GM18499 (cell line): ENCODE measurements around the gene TPSG1.
"Not testable (repeated sequence)": the region's sequence is repeated elsewhere in the genome, so short reads cannot be mapped to it uniquely, and the experiment has no call there.

Experiments used
- ATAC-seq: cut with Tn5 transposase; IDR thresholded peaks from one replicate; pipeline ENCODE4 v1.9.1; 2021; ENCODE audit warnings: moderate number of reproducible peaks; ENCODE audit not compliant: insufficient read depth, unreplicated experiment

TPSG1 gene

GRCh38 chr16:1257561-1258224, 32.6 kb upstream of the TPSG1 start:
- no peak for ATAC-seq

DNA sequence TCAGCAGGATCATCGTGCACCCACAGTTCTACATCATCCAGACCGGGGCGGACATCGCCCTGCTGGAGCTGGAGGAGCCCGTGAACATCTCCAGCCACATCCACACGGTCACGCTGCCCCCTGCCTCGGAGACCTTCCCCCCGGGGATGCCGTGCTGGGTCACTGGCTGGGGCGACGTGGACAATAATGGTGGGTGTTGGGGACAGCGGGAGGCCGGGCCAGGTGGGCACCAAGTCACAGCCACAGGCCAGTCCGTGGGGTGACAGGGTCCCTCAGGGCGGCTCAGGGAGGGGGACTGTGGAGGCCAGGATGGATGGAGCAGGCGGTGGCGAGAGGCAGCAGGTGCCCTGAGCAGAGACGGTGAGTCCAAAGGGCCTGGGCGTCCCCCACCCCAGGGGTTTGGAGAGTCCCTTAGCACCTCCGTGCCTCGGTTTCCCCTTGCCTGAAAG, 31.8 kb upstream of the TPSG1 start:
- no peak for ATAC-seq

GRCh38 chr16:1256296-1256873, 31.3 kb upstream of the TPSG1 start:
- ATAC-seq, result not testable (repeated sequence)

GRCh38 chr16:1255276-1256122, 30.4 kb upstream of the TPSG1 start, which contains the start of gene TPSD1:
TPSD1 (plus strand) TSS chr16:1256069; CDS start chr16:1256281, 212 bp downstream.
- not testable (repeated sequence) for ATAC-seq

DNA sequence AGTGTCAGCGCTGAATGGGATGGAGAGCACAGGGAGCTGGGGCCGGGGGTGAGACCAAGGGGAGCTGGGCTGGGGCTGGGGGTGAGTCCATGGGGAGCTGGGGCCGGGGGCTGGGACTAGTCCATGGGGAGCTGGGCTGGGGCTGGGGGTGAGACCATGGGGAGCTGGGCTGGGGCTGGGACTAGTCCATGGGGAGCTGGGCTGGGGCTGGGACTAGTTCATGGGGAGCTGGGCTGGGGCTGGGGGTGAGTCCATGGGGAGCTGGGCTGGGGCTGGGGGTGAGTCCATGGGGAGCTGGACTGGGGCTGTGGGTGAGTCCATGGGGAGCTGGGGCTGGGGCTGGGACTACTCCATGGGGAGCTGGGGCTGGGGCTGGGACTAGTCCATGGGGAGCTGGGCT, 29.8 kb upstream of the TPSG1 start:
- ATAC-seq, result not testable (repeated sequence)

DNA sequence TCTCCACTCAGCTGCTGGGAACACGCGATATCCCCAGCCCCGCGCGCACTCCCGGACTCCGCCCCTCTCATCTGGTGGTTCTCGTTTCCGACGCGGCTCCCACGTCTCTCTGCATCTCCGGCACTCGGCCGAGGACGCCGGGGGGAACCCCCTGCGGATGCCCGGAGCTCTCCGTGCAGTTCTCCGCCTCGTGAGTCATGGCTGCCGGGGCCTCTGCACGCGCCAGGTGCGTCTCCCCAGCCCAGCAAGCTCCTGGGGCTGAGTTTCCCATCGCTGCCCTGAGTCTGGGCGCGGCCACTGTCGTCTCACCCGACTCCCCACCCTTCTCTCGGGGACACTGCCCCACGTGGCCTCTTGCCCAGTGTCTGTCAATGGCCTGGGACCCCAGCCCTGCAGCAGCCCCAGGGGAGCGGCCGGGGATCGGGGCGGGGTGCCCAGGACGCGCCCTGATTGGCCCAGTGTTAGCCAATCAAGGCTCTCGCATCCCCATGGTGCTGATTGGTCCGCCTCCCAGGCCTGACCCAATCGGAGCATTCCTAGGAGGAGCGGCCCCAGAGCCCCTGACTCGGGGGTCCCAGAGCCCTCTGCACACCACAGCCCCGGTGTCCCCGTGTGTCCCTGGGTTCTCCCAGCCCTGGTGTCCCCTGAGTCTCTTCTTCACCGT, 28.8 kb upstream of the TPSG1 start:
- not testable (repeated sequence) for ATAC-seq

DNA sequence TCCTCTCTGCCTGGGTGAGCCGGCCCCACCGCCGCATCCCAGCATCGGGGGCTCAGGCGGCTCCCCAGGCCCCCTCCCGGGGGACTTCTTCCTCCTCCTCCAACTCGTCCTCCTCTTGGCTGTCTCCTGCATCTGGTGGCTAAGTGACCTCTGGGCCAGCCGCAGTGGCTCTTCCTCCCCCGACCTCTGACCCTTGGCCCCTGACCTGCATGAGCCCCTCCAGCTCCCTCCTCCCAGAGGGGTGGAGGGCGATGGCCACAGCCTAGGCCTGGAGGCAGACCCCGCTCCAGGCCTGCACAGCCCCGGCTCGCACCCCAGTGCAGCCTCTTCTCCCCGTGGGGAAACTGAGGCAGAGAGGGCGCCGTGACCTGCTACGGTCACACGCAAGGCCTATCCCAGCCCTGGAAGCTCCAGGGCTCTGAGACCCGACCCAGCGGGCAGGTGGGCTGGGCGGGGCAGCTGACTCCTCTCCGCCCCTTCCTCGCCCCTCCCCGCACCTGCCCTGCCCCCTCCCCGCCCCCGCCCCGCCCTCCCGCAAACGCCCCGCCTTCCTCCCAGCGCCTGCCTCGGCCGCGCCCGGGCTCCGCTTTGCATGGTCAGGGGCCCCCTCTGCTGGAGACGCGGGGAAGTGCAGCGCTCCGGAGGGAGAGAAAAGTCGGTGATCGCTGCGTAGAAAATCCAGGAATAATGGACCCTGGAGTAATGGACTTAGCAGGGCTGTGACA, 24.1 kb upstream of the TPSG1 start:
- ATAC-seq, result not testable (repeated sequence)

DNA sequence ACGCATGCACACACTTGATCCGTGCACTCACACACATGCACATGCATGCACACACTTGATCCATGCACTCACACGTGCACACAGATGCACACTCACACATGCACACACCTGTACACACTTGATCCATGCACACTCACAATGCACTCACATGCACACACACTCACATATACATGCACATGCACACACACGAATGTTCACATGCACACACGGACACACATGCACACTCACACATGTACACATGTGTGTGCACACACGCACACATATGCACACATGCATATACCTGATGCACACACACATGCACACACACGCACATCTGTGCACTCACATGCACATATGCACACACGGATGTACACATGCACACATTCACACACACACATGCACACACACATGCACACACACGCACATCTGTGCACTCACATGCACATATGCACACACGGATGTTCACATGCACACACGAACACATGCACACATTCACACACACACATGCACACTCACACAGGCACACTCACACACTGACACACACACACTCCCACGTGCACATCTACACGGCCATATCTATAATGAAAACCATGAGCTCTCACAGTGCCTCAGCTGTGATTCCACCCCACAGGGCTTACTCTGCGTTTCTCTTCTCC, 23.0 kb upstream of the TPSG1 start:
- not testable (repeated sequence) for ATAC-seq

DNA sequence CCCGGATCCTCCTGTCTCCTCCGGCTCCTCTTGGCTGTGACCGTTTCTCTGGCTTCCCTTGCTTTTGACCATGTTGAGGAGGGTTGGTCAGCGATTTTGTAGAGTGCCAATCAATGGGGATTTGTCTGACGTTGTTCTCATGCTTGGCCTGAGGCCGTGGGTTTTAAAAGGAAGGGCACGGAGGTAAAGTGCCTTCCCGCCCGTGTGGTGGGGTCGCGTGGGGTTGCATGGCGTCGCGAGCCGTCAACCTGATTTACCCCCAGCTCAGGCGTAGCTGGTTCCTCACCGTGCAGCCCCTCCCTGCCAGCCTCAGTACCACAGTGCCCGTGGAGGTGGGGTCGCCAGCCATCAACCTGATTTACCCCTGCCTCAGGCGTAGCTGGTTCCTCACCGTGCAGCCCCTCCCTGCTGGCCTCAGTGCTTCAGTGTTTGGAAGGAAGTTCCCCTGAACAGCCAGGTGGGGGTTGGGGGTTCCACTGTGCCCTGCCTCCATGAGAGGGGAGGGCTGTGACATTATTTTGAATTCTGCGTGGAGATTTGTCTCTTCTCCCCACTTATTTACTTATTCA, 20.5 kb upstream of the TPSG1 start:
- no peak for ATAC-seq

DNA sequence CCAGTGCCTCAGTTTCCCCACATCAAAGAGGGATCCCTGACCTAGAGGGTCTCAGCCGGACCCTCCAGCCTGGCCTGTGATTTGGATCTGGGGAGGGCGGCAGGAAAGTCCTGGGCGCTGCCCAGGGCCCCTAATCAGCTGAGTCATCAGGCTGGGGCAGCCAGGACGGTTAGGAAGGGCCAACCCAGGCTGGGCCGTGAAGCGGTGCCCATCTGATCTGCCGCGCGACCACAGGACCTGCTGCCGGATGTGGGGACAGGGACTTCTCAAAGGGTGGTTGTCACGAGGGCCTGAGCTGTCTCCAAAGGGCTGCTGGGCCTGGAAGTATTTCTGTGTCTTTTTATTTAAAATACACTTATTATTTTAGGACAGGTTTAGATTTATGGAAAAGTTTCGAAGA, 19.8 kb upstream of the TPSG1 start:
- no peak for ATAC-seq

- ATAC-seq, result not testable (repeated sequence)
Observed at GRCh38 chr16:1243907-1244850, 19.1 kb upstream of the TPSG1 start.

DNA sequence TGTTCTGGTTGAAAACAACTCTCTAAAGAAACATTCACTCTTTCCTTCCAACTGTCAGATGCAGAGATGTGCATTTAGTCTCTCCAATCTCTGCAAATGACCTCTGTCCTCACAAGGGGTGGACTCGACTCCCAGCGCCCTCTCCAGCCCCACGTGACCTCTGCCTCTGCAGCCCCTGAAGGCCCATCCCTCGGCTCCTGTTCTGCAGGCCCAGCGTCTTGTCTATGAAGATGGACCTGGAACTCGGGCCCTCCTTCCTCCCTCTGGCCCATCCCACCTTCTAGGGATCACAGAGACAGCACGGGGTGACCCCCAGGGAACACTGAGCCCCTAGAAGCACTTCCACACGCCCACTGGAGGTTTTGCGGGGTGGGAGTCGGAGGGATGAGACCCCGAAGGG, 18.3 kb upstream of the TPSG1 start:
- not testable (repeated sequence) for ATAC-seq

DNA sequence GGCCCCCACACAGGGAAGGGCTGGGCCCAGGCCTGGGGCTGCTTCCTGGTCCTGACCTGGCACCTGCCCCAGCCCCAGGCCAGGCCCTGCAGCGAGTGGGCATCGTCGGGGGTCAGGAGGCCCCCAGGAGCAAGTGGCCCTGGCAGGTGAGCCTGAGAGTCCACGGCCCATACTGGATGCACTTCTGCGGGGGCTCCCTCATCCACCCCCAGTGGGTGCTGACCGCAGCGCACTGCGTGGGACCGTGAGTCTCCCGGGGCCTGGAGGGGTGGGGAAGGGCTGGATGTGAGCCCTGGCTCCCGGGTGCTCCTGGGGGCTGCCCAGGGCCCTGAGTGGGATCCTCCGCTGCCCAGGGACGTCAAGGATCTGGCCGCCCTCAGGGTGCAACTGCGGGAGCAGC, 16.0 kb upstream of the TPSG1 start:
- ATAC-seq, result not testable (repeated sequence)

DNA sequence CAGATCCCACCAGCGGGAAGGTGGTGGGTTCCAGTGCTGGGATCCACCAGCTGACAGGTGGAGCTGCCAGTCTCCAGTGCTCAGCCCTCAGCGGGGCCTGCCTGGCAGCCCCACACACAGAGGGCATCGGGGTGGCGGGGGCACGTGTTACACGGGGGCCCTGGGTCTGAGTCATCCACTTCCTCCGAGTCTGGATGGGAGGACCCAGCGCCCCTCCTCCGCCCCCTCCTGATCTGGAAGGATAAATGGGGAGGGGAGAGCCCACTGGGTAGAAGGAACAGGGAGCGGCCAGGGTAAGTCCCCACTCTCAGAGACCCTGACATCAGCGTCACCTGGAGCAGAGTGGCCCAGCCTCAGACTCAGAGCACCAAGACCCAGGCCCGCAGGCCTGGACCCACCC, 15.4 kb upstream of the TPSG1 start, which contains the start of gene TPSAB1:
TSS of gene TPSAB1 (plus strand) at position 270 of the 400 bp plus-strand sequence. CDS start 234 bp downstream, outside the sequence.
- not testable (repeated sequence) for ATAC-seq

DNA sequence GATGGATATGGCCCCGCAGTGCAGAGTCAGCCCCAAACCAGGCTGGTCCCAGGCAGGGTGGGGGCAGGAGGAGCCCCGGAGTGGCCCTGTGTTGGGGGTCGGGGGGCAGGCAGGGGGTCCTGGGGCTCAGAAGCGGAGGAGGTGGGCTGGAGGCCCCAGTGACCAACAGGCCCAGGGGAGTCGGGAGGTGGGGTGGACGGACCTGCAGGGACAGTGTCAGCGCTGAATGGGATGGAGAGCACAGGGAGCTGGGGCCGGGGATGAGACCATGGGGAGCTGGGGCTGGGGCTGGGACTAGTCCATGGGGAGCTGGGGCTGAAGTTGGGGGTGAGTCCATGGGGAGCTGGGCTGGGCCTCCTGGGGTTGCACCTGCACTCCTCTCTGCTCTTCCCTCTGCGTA, 14.5 kb upstream of the TPSG1 start:
- not testable (repeated sequence) for ATAC-seq

DNA sequence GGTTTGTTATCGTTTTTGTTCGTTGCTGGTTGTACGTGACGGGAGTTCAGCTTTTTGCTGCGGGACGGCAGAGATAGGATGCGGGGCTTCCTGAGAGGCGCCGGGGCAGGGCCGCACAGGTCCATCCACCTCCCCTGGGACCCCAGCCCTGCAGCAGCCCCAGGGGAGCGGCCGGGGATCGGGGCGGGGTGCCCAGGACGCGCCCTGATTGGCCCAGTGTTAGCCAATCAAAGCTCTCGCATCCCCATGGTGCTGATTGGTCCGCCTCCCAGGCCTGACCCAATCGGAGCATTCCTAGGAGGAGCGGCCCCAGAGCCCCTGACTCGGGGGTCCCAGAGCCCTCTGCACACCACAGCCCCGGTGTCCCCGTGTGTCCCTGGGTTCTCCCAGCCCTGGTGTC, 13.8 kb upstream of the TPSG1 start:
- ATAC-seq, result not testable (repeated sequence)

GRCh38 chr16:1237990-1238389, 12.9 kb upstream of the TPSG1 start:
- no peak for ATAC-seq

- ATAC-seq, result not testable (repeated sequence)
Observed at GRCh38 chr16:1236659-1237058, 11.6 kb upstream of the TPSG1 start.
